Neural progenitor cell (in vitro differentiated cells): ENCODE results near the gene SPAG16.

Experiments used
- CTCF ChIP-seq: fragments of 200-600 bp; sonication (generic); IDR thresholded peaks from 2 replicates; pipeline ENCODE4 v1.5.1; 2017; ENCODE audit warnings: antibody characterized with exemption, mild to moderate bottlenecking
- EZH2 ChIP-seq: fragments of 200-600 bp; sonication (generic); IDR thresholded peaks from 2 replicates; pipeline ENCODE4 v1.6.1; 2017; ENCODE audit warnings: antibody characterized with exemption, mild to moderate bottlenecking, moderate library complexity
- EZH2phosphoT487 ChIP-seq: fragments of 200-600 bp; sonication (generic); IDR thresholded peaks from 2 replicates; pipeline ENCODE4 v1.6.1; 2017; ENCODE audit warnings: antibody characterized with exemption

DNA sequence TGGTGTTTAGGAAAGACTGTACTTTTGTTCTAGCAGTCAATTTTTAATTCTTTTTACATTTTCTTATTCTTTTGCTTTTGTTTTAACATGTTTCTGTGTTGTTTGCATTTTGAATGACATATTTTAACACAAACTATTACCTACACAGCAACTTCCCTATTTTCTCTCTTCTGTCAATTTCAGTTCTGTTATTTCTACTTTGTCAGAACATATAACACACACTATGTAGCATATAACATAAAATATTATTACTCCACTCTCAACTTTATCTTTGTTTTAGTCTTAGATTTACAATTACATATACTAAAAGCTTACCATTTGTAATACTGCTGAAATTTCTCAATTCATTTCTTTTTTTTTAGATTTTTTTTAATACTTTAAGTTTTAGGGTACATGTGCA, 753.9 kb downstream of the SPAG16 start:
- TF ChIP-seq EZH2phosphoT487 (no peak), EZH2 (no peak), CTCF (no peak)
